T-cell (primary cell): ENCODE measurements around the gene SIL1. TPM values are rescaled to one million over a fixed set of nuclear protein-coding genes. Genes with fewer than 3 reads are reported as not detected.

Experiments used
- ATAC-seq, 4 experiments: fragments of 200-7000 bp in 3 of 4; fragments of 150-1000 bp in 1 of 4; cut with Tn5 transposase; replicated peaks in 1 of 4; 1 replicate in 3 of 4; 2 replicates in 1 of 4; pipeline ENCODE4 v1.10.0; 2021; ENCODE audit warnings: moderate library complexity in 3 of 4, mild to moderate bottlenecking in 2 of 4, moderate number of reproducible peaks in 1 of 4
- CTCF ChIA-PET, 2 donors: fragments of 300-600 bp; sonication (Branson Sonifier 250); formaldehyde crosslinking; loops; one replicate each; lab custom pipeline; 2022; ENCODE audit warnings: antibody characterized with exemption in 2 of 2; lab: Charles Lee
- POLR2A ChIA-PET, 2 donors: fragments of 300-600 bp; sonication (Branson Sonifier 250); formaldehyde crosslinking; loops; one replicate each; lab custom pipeline; 2022; ENCODE audit warnings: antibody characterized with exemption in 2 of 2; lab: Charles Lee
- DNase-seq, 35 experiments: peaks; one replicate each; pipeline versions ENCODE4 v3.0.0 to v3.0.0-alpha.2; 2013 to 2023
- H3K27ac ChIP-seq: one replicate; pipeline ENCODE4 v1.5.1; 2013; ENCODE audit warnings: low read length
- H3K27me3 ChIP-seq, 2 experiments: replicated peaks in 1 of 2; 1 replicate in 1 of 2; 2 replicates in 1 of 2; pipeline versions ENCODE4 v1.6.1 to v1.7.0; 2013; ENCODE audit warnings: low read length in 1 of 2, mixed read lengths in 1 of 2; ENCODE audit not compliant: control insufficient read depth in 2 of 2, insufficient read depth in 2 of 2; ENCODE audit errors: extremely low read depth in 1 of 2
- H3K36me3 ChIP-seq, 2 donors: 1 replicate in 1 of 2; 2 replicates in 1 of 2; pipeline versions ENCODE4 v1.6.1 to v1.7.0; 2013; ENCODE audit warnings: low read length in 1 of 2; ENCODE audit not compliant: control insufficient read depth in 2 of 2, insufficient read depth in 1 of 2; ENCODE audit errors: extremely low read depth in 1 of 2
- H3K4me1 ChIP-seq, 2 experiments: 1 replicate in 1 of 2; 2 replicates in 1 of 2; pipeline versions ENCODE4 v1.6.1 to v1.7.0; 2013; ENCODE audit warnings: low read length in 2 of 2, mixed read lengths in 1 of 2; ENCODE audit not compliant: insufficient read depth in 2 of 2, control insufficient read depth in 1 of 2; ENCODE audit errors: extremely low read depth in 1 of 2
- H3K4me3 ChIP-seq, 2 donors: 1 replicate in 1 of 2; 2 replicates in 1 of 2; pipeline versions ENCODE4 v1.5.1 to v1.7.0; 2013; ENCODE audit warnings: mild to moderate bottlenecking in 2 of 2, low read length in 1 of 2, moderate library complexity in 1 of 2; ENCODE audit not compliant: control insufficient read depth in 1 of 2; ENCODE audit errors: extremely low read depth in 1 of 2
- H3K9me3 ChIP-seq: 2 replicates; pipeline ENCODE4 v1.7.0; 2013
- H3K27ac Mint-ChIP-seq, 2 donors: one replicate each; pipeline ENCODE4 v1.8.0; 2020 to 2021; ENCODE audit warnings: mild to moderate bottlenecking in 2 of 2, mixed read lengths in 2 of 2
- H3K27me3 Mint-ChIP-seq, 2 donors: one replicate each; pipeline ENCODE4 v1.8.0; 2021 to 2022; ENCODE audit warnings: mixed read lengths in 2 of 2
- H3K36me3 Mint-ChIP-seq: one replicate; pipeline ENCODE4 v1.8.0; 2021; ENCODE audit warnings: mixed read lengths
- H3K4me1 Mint-ChIP-seq, 3 donors: one replicate each; pipeline ENCODE4 v1.8.0; 2020 to 2022; ENCODE audit warnings: mixed read lengths in 3 of 3, mild to moderate bottlenecking in 1 of 3
- H3K4me3 Mint-ChIP-seq, 3 donors: one replicate each; pipeline ENCODE4 v1.8.0; 2020 to 2022; ENCODE audit warnings: mild to moderate bottlenecking in 3 of 3, mixed read lengths in 3 of 3, moderate library complexity in 3 of 3
- H3K9me3 Mint-ChIP-seq, 3 donors: one replicate each; pipeline ENCODE4 v1.8.0; 2020 to 2022; ENCODE audit warnings: mixed read lengths in 3 of 3
- WGBS: methylation state at CpG from one replicate; pipeline ENCODE4 v1.1.5; 2013; ENCODE audit warnings: missing lambda C conversion rate; ENCODE audit not compliant: insufficient coverage; 5-methylcytosine and 5-hydroxymethylcytosine counted together
- total RNA-seq, 35 experiments: library from RNA in 6 of 35; stranded (reverse) in 6 of 35; fragments of 120-200 nt in 1 of 35; gene quantifications; one replicate each; pipeline versions ENCODE4 v1.2.1 to v1.2.4 and lab custom pipeline; 2013 to 2026

The SIL1 gene
- total RNA-seq, 5 donors from 2014 or later (not counting 1 experiment from before 2014, with no cell fraction given): 14.2 to 16.5 (median 15.8) TPM

DNA sequence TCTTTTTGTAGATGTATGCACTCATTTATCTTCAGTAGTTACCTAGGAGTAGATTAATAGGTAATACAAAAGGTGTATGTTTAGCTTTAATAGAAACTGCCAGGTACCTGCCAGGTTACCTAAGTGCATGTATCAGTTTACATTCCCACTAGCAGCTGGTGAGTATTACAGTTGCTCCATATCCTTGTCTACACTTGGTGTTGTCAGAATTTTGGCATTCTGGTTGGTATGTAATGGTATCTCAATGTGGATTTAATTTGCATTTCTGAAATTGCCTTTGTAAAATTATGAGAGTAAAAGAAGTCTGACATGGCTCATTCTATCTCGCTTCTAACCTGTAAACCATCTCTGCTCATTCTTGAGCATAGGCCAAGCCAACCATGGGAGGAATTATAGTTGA is 38.3 kb upstream of the SIL1 start:
- no peaks in the 10 kb centered on the region for H3K36me3 Mint-ChIP-seq
- ATAC-seq: no peak
- H3K4me3 Mint-ChIP-seq: no peak overlapping the region
- ChIA-PET POLR2A (no interaction called here), CTCF (no interaction called here)
- no peak overlapping the region for H3K27ac ChIP-seq
- no peaks in the 10 kb centered on the region for H3K4me1 ChIP-seq
- WGBS: no CpG with 5 or more reads among the region's 1 CpG
- H3K36me3 ChIP-seq: no peaks in the 10 kb centered on the region
- H3K9me3 Mint-ChIP-seq: no peaks in the 10 kb centered on the region
- DNase-seq: no peak
- H3K4me3 ChIP-seq: no peak overlapping the region
- H3K9me3 ChIP-seq: no peaks in the 10 kb centered on the region
- H3K27ac Mint-ChIP-seq: no peak overlapping the region
- peaks cover 4 to 8% of the 10 kb centered on the region in 2 donors for H3K27me3 Mint-ChIP-seq
- H3K4me1 Mint-ChIP-seq: no peaks in the 10 kb centered on the region
- H3K27me3 ChIP-seq: peaks cover 0 to 2% of the 10 kb centered on the region in 2 experiments

DNA sequence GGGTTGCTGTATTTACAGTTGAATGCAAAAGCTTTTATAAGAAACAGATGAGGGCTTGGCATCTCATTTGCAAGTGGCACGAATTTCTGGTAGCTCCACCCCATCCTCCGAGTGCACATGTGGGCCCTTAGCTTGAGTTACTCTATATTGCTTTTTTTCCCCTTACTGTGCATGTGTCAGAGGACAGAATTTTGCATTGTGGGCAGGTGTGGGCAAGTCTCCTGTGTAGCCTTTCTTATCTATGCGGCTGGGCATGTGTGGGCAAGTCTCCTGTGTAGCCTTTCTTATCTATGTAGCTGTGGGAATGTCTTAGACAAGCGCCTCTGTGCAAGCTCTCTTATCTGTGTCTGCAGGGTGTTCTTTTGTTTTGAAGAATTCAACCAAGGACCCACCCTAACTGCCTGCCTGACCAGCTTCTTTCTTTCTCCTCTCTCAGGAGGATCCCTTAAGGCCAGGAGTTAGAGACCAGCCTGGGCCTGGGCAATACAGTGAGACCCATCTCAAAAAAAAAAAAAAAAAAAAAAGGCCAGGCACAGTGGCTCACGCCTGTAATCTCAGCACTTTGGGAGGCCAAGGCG is 34.1 kb upstream of the SIL1 start:
- Histone ChIP-seq H3K4me3 (no peak overlapping the region), H3K36me3 (no peaks in the 10 kb centered on the region), H3K9me3 (no peaks in the 10 kb centered on the region), H3K4me1 (no peaks in the 10 kb centered on the region), H3K27ac (no peak overlapping the region), H3K27me3 (no peaks in the 10 kb centered on the region)
- H3K9me3 Mint-ChIP-seq: no peaks in the 10 kb centered on the region
- DNase-seq (no peak), ATAC-seq (no peak)
- no peak overlapping the region for H3K27ac Mint-ChIP-seq
- H3K4me3 Mint-ChIP-seq: no peak overlapping the region
- no peaks in the 10 kb centered on the region for H3K27me3 Mint-ChIP-seq
- no peaks in the 10 kb centered on the region for H3K36me3 Mint-ChIP-seq
- no peaks in the 10 kb centered on the region for H3K4me1 Mint-ChIP-seq
- POLR2A ChIA-PET: interaction anchor here in 1 of 2 donors (0.6 kb wide), 1 partner anchor 23 kb away, joined by 3 read pairs; no protein-coding TSS in a partner anchor
- CTCF ChIA-PET: interaction anchor here in 1 of 2 donors (0.7 kb wide), 1 partner anchor 1817 kb away, joined by 3 read pairs; no protein-coding TSS in a partner anchor
- no CpG with 5 or more reads among the region's 6 CpGs for WGBS

DNA sequence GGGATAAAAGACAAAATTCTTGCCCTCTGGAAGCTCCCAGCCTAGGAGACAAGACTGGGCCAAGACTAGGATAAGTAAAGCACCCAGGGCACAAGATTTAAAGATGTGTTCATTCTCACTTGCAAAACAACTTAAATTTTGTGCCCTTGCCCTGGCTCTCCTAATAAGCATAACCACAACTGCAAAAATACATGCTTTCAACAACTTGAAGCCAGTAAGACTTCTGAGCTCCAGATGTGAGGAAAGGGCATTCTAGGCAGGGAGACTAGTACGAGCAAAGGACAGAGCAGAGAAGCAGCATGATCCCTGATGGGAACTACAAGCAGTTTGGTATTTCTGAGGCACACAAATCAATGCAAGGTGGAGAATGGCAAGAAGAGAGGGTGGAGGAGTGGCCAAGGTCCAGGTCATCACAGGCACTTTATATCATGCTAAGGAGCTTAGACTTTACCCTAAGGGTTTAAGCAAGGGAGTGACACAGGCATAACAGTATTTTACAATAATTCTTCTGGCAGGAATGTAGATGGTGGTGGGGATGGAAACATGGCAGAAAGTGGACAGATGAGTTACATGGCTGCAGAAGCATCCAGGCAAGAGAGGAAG is 30.1 kb upstream of the SIL1 start:
- no peaks in the 10 kb centered on the region for H3K9me3 ChIP-seq
- H3K4me3 ChIP-seq: no peak overlapping the region
- peaks cover 0 to 3% of the 10 kb centered on the region in 2 experiments for H3K27me3 ChIP-seq
- Mint-ChIP-seq H3K9me3 (no peaks in the 10 kb centered on the region), H3K4me1 (no peaks in the 10 kb centered on the region), H3K27ac (no peak overlapping the region), H3K36me3 (no peaks in the 10 kb centered on the region), H3K4me3 (no peak overlapping the region), H3K27me3 (peaks cover 0 to 5% of the 10 kb centered on the region in 2 donors)
- DNase-seq (no peak), ATAC-seq (no peak)
- H3K27ac ChIP-seq: no peak overlapping the region
- CTCF ChIA-PET: no interaction called here
- no peaks in the 10 kb centered on the region for H3K4me1 ChIP-seq
- 71% methylated on average over 1 of the region's 1 CpG for WGBS
- no peaks in the 10 kb centered on the region for H3K36me3 ChIP-seq
- POLR2A ChIA-PET: interaction anchor here in 1 of 2 donors (0.6 kb wide), 1 partner anchor 75 kb away, joined by 9 read pairs; no protein-coding TSS in a partner anchor

DNA sequence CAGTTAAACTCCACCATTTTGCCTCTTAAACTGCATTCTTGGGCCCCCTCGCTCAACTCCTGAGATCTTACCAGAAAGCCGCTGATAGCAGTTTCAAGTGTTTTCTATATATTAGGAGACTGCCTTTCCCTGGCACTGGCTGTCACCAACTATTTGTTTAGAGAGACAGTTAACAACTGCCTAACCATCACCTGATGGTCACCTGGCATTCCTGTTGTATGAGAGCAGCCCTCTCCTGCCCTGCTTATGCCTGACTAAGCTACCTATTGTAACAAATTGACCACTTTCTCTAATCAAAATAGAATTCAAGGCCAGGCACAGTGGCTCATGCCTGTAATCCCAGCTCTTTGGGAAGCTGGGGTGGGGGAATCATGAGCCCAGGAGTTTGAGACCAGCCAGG is 28.0 kb upstream of the SIL1 start:
- H3K27me3 ChIP-seq: peaks cover 0 to 11% of the 10 kb centered on the region in 2 experiments
- no CpG with 5 or more reads among the region's 2 CpGs for WGBS
- DNase-seq: no peak
- Mint-ChIP-seq H3K4me1 (no peaks in the 10 kb centered on the region), H3K27ac (no peak overlapping the region), H3K4me3 (no peak overlapping the region), H3K36me3 (no peaks in the 10 kb centered on the region), H3K27me3 (peaks cover 0 to 7% of the 10 kb centered on the region in 2 donors), H3K9me3 (no peaks in the 10 kb centered on the region)
- no peak for ATAC-seq
- no peak overlapping the region for H3K27ac ChIP-seq
- POLR2A ChIA-PET: no interaction called here
- H3K4me3 ChIP-seq: no peak overlapping the region
- H3K36me3 ChIP-seq: no peaks in the 10 kb centered on the region
- CTCF ChIA-PET: interaction anchor here (0.5 to 0.6 kb wide), 2 partner anchors 101 to 586 kb away, joined by 3 to 4 read pairs; no protein-coding TSS in a partner anchor
- H3K9me3 ChIP-seq: no peaks in the 10 kb centered on the region
- no peaks in the 10 kb centered on the region for H3K4me1 ChIP-seq

DNA sequence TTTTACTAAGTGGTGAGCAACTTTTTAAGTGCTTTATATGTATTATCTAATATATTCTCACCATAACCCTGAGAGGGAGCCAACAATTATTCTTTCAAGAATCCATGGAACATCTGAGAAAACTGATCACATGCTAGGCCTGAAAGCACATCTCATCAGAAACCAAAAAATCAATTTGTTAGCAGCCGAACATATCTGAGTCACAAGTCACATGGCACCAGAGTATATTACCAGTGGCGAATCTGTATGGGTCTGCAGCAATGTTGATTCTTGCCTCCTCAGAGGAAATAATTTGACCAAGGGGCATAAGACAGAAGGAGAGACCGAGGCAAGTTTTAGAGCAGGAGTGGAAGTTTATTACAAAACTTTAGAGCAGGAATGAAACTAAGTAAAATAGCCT is 25.3 kb upstream of the SIL1 start:
- Mint-ChIP-seq H3K27ac (no peak overlapping the region), H3K27me3 (peaks cover 0 to 7% of the 10 kb centered on the region in 2 donors), H3K9me3 (no peaks in the 10 kb centered on the region), H3K4me1 (no peaks in the 10 kb centered on the region), H3K4me3 (no peak overlapping the region), H3K36me3 (no peaks in the 10 kb centered on the region)
- Histone ChIP-seq H3K27me3 (peaks cover 0 to 16% of the 10 kb centered on the region in 2 experiments), H3K4me3 (no peak overlapping the region), H3K36me3 (no peaks in the 10 kb centered on the region), H3K9me3 (no peaks in the 10 kb centered on the region), H3K27ac (no peak overlapping the region), H3K4me1 (no peaks in the 10 kb centered on the region)
- CTCF ChIA-PET: no interaction called here
- no peak for DNase-seq
- POLR2A ChIA-PET: no interaction called here
- 79% methylated on average over 2 of the region's 3 CpGs for WGBS
- no peak for ATAC-seq

DNA sequence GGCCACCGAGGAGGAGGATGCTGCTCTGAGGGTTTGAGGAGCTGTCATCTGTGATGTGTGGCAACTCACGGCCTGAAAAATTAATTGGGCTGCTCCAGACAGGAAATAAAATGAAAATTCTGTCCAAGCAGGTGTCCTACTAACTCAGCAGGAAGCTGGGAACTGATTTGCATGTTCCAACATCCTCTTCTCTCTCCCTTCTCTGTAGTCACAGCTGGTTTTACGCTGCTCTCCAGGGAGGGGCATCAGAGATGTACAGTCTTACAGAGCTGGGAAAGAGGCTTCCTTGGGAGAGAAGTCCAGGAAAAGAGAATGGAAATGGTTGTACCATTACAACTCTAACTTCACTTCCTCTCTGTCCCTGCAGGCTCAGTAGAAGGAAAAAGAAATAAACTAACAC is 24.2 kb upstream of the SIL1 start:
- Histone ChIP-seq H3K27me3 (peaks cover 0 to 16% of the 10 kb centered on the region in 2 experiments), H3K36me3 (no peaks in the 10 kb centered on the region), H3K27ac (no peak overlapping the region), H3K9me3 (no peaks in the 10 kb centered on the region), H3K4me1 (no peaks in the 10 kb centered on the region), H3K4me3 (no peak overlapping the region)
- peaks cover 0 to 7% of the 10 kb centered on the region in 2 donors for H3K27me3 Mint-ChIP-seq
- H3K9me3 Mint-ChIP-seq: no peaks in the 10 kb centered on the region
- H3K4me3 Mint-ChIP-seq: no peak overlapping the region
- DNase-seq (no peak), ATAC-seq (no peak)
- no peaks in the 10 kb centered on the region for H3K36me3 Mint-ChIP-seq
- 71% methylated on average over 1 of the region's 3 CpGs for WGBS
- H3K4me1 Mint-ChIP-seq: no peaks in the 10 kb centered on the region
- ChIA-PET CTCF (no interaction called here), POLR2A (no interaction called here)
- H3K27ac Mint-ChIP-seq: no peak overlapping the region
